Tibial nerve (tissue), 3 donors: ENCODE data around the gene EXOSC7.

Source experiments
- POLR2A ChIP-seq, 2 donors: fragments of 450-650 bp; IDR thresholded peaks; one replicate each; pipeline ENCODE4 v1.6.1; 2017; ENCODE audit warnings: antibody characterized with exemption in 2 of 2, mild to moderate bottlenecking in 2 of 2, moderate library complexity in 2 of 2
- TF ChIP-seq, protein P1 (sequence below), 5 experiments: fragments of 200-600 bp in 3 of 5; fragments of 450-650 bp in 2 of 5; sonication (generic) in 3 of 5; IDR thresholded peaks; one replicate each; pipeline ENCODE4 v1.5.1; 2016 to 2019; ENCODE audit warnings: antibody characterized with exemption in 5 of 5, mild to moderate bottlenecking in 3 of 5, moderate library complexity in 2 of 5

DNA sequence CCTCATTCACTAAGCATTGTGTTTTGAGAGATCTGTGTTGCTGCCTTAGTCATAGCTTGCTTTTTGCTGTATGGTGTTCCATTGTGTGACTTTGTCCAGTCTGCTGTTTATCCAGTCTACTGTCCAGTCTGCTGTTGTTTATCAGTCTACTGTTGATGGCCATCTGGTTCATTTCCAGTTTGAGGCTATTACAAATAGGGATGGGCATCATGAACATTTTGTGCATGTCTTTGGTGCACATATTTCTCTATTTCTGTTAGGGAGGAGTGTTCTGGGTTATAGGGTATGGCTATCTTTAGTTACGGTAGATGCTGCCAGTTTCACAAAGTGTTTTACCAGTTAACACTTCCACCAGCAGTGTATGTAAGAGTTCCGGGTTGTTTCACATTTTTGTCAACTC is 27.8 kb downstream of the EXOSC7 start:
- TF ChIP-seq POLR2A (IDR thresholded peaks at IDR 0.05) = no peak
- TF ChIP-seq, protein P1, sequence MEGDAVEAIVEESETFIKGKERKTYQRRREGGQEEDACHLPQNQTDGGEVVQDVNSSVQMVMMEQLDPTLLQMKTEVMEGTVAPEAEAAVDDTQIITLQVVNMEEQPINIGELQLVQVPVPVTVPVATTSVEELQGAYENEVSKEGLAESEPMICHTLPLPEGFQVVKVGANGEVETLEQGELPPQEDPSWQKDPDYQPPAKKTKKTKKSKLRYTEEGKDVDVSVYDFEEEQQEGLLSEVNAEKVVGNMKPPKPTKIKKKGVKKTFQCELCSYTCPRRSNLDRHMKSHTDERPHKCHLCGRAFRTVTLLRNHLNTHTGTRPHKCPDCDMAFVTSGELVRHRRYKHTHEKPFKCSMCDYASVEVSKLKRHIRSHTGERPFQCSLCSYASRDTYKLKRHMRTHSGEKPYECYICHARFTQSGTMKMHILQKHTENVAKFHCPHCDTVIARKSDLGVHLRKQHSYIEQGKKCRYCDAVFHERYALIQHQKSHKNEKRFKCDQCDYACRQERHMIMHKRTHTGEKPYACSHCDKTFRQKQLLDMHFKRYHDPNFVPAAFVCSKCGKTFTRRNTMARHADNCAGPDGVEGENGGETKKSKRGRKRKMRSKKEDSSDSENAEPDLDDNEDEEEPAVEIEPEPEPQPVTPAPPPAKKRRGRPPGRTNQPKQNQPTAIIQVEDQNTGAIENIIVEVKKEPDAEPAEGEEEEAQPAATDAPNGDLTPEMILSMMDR (IDR thresholded peaks at IDR 0.05) = no peak
